NCI-H128 (cell line): ENCODE results near the gene ARSG.
"Not testable (repeated sequence)": the region's sequence is repeated elsewhere in the genome, so short reads cannot be mapped to it uniquely, and the experiment has no call there.

ENCODE experiments used
- DNase-seq: peaks from one replicate; lab custom pipeline; 2025; ENCODE audit not compliant: unreplicated experiment; lab: John Stamatoyannopoulos, UW

Gene ARSG

GRCh38 chr17:68276339-68276738 lies 15.0 kb upstream of the ARSG start:
- not testable (repeated sequence) for DNase-seq

- DNase-seq: no peak
Observed at GRCh38 chr17:68277807-68278206, 13.5 kb upstream of the ARSG start.

DNA sequence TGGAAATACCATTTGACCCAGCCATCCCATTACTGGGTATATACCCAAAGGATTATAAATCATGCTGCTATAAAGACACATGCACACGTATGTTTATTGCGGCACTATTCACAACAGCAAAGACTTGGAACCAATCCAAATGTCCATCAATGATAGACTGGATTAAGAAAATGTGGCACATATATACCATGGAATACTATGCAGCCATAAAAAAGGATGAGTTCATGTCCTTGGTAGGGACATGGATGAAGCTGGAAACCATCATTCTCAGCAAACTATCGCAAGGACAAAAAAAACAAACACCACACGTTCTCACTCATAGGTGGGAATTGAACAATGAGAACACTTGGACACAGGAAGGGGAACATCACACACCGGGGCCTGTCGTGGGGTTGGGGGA lies 9.3 kb upstream of the ARSG start:
- not testable (repeated sequence) for DNase-seq

DNA sequence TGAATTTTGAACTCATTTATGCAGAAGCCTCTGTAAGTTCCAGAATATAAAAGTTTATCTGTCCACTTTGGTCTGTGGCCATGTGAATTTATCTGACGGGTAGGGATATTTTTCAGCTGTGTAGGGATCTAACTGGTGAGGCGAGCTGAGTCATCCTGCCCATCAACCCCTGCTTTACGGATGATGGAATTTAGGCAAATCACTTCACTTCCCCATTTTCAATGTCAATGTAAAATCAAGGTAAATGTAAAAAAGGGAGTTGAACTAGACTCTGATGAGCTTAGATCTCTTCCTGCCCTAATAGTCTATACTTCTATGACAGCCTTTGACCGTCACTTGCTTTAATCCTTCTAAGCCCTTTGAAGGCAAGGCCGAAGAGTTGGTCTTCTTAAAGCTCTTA lies 2.9 kb upstream of the ARSG start:
- no peak for DNase-seq

DNA sequence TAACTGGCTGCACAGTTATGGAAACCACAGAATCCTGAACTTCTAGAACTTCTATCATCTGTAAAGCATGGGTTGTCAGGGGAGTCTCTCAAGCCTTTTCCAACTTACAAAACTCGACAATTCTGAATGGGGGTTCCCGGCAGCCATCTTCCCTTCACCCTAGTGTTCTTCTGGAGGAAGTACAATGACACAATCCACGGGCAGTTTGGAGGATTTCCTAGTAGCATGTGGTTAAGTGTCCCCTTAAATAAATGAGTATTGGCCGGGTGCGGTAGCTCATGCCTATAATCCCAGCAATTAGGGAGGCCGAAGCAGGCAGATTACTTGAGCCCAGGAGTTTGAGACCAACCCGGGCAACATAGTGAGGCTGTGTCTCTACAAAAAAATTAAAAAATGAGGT lies 2.5 kb upstream of the ARSG start:
- DNase-seq: no peak

DNA sequence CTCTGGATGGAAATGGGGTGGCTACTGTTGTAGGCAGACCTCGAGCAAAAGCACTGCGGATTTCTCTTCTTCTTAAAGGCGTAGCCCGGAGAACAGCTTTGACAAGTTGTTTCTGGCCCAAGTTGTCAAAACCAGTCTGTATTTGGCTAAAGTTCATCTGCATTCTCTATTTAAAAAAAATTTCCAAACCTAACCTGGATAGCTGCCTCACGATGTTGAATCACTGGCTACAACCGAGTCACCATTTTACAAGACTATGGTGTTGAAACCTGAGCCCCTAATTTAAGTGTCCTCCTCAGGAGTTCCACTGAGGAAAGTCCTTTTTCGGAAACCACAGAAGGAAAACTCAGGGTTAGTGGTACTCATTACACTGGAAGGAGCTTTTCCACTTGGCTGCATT lies 1.8 kb upstream of the ARSG start:
- DNase-seq: no peak

DNA sequence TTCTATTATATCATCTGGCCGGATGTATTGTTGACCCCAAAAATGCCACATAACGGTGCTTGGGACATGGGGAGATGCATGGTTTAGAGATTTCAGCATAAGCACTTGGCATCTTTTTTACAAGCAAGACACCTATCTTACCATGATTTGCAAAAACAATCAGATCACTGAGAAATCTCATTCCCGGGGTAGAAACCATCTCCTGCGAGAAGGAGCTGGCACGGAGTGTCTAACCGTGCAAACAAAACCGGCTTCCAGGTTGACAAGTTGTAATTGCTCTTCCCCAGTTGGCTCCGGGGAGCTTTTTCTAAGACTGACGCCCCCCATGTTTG lies 1.4 kb upstream of the ARSG start:
- DNase-seq: no peak

DNA sequence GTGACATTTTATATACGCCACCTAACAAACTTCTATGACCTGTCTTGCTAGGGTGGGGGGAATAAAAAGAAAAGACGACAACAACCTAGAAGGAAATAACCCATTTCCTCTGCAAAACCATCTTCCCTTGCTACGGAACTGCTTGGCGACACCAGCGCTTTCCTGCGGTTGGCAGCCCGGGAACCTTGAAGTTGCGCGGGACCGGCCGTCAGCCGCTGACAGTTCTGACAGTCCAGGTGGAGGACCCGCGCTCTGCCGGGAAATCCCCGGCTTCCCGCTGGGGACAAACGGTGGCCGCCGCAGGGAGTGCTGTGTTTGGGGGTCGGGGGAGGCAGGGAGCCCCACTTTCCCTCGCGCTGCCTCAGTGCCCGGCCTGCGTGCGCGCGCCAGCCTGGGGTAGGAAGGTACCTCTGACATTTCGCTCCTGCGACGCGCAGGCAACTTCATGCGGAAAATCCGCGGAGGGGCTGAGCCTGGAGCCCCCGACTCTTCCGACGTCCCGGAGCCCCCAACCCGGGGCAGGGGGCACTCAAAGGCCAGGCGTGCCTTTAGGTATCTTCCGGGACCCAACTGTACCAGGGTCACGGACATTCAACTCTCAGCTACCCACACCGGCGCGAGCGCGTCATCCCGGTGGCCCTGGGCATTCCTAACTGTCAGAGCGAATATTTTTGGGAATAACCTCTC lies 884 bp upstream of the ARSG start:
- DNase-seq: no peak

- DNase-seq: no peak
Observed at GRCh38 chr17:68291836-68292688, 767 bp downstream of the ARSG start.

GRCh38 chr17:68292689-68293040 lies 1.4 kb downstream of the ARSG start:
- no peak for DNase-seq

DNA sequence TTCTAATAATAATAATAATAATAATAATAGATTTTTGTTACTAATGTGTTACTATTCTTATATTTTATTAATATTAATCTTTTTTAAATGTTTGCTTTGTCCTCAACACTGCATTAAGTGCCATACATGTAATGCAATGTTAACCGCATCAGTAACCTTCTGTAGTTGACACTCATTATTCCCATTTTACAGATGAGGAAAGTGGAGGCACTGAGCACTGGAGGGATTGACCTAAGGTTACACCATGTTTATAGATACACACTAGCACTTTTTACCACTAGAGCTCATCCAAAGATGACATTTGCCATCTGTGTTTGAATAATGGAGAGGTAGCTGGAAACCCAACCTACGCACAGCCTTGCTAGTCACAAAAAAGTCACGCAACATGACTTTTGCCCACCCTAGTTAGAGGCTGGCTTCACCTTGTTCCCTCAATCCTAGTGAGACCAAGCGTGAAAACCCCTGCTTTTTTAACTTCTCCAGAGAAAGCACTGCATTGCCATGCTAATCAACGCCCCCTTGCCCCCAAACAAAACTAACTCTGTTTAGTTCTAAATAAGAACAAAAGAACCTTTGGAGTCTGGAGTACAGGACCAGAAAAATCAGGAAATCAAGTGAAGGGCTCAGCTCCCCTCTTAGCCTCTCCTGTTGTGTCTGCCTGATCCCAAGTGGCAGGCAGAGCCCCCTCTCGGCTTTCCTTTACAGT lies 2.3 kb downstream of the ARSG start:
- DNase-seq: no peak

DNA sequence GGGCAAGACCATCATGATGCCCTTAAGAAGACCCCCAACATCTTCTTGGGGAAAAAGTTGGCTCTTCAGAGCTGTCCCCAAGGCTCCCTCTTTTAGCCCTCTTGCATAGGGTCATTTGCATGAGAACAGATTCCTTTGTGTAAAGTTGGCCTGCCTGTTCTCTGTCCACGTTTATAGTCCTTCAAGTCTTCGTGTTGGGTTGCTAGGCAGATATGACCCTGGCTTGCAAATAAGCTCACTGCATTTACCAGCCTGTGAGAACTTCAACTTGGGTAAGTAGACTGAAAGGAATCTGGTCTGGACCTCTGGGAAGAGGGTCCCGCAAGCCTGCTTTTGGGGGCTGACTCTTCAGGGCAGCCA lies 2.9 kb downstream of the ARSG start:
- no peak for DNase-seq

GRCh38 chr17:68294617-68295016 lies 3.3 kb downstream of the ARSG start:
- no peak for DNase-seq

DNA sequence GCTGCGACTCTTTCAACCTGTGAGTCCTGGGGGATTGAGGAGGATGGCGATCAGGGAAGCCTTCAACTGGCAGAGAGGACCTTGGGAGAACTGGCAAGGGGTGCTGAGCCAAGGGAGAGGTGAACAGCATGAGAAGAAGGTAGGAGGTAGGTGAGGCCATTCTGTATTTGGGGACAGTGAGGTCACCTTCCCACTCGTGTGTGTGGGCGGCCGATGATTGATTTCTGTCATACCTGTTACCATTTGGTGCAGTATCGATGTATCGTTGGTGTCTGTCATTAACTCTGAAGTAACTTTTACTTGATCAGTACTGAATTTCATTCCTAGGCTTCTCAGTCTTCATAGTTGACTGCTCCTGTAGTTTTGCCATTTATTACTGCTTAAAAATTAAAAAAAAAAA lies 3.8 kb downstream of the ARSG start:
- no peak for DNase-seq

- DNase-seq: no peak
Observed at GRCh38 chr17:68296217-68297191, 5.2 kb downstream of the ARSG start.

- no peak for DNase-seq
Observed at GRCh38 chr17:68297195-68297594, 5.9 kb downstream of the ARSG start.

GRCh38 chr17:68298601-68299000 lies 7.3 kb downstream of the ARSG start:
- no peak for DNase-seq

GRCh38 chr17:68299817-68300216 lies 8.5 kb downstream of the ARSG start:
- no peak for DNase-seq

DNA sequence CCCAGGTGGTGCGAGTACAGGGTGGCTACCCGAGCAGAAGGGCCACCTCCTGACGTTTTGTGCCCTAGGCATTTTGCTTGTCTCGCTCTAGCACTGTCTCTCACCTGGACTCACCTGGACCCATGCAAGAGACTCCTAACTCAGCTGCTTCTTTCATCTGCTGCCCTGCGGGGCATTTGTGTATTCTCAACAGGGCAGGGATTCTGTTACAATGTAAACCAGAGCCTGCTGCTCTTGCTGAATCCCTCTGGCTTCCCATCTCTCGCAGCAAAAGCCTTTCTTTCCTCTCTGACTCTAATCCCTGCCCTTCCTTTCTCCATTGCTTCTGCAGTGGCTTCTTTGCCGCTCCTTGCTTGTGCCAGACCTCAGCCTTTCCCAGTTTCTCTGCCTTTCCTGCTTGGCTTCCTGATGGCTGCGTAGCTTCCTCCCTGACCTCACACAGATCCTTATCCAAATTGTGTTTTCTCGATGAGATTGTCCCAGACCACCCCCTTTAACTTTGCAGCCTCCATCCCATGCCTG lies 10.2 kb downstream of the ARSG start:
- DNase-seq: no peak

GRCh38 chr17:68302066-68302564 lies 10.8 kb downstream of the ARSG start:
- DNase-seq: no peak

- no peak for DNase-seq
Observed at GRCh38 chr17:68302666-68303065, 11.4 kb downstream of the ARSG start.
